KMS-11 (cell line): ENCODE data around the gene SNCB.

ENCODE experiments used
- H2AFZ ChIP-seq: fragments of 200-600 bp; sonication (generic); 2 replicates; pipeline ENCODE4 v1.6.1; 2016; ENCODE audit warnings: antibody characterized with exemption, mixed run types, low read depth
- H3K27ac ChIP-seq: fragments of 200-600 bp; sonication (generic); 2 replicates; pipeline ENCODE4 v1.6.1; 2016; ENCODE audit warnings: mild to moderate bottlenecking, mixed run types
- H3K27me3 ChIP-seq: fragments of 200-600 bp; sonication (generic); 2 replicates; pipeline ENCODE4 v1.6.1; 2017; ENCODE audit warnings: mild to moderate bottlenecking, low read depth, mixed run types, moderate library complexity; ENCODE audit not compliant: insufficient read depth
- H3K36me3 ChIP-seq: fragments of 200-600 bp; sonication (generic); 2 replicates; pipeline ENCODE4 v1.6.1; 2017; ENCODE audit warnings: mild to moderate bottlenecking, mixed run types; ENCODE audit not compliant: insufficient read depth
- H3K4me1 ChIP-seq: fragments of 200-600 bp; sonication (generic); 2 replicates; pipeline ENCODE4 v1.6.1; 2016; ENCODE audit warnings: mild to moderate bottlenecking, low read depth, mixed run types; ENCODE audit not compliant: poor library complexity, severe bottlenecking
- H3K4me2 ChIP-seq: fragments of 200-600 bp; sonication (generic); 2 replicates; pipeline ENCODE4 v1.7.0; 2016; ENCODE audit warnings: mild to moderate bottlenecking, mixed run types
- H3K4me3 ChIP-seq: fragments of 200-600 bp; sonication (generic); IDR thresholded peaks from 2 replicates; pipeline ENCODE4 v1.6.1; 2017; ENCODE audit warnings: low read depth, low read length, mixed read lengths; ENCODE audit not compliant: insufficient read depth
- H3K79me2 ChIP-seq: fragments of 200-600 bp; sonication (generic); 2 replicates; pipeline ENCODE4 v1.6.1; 2016; ENCODE audit warnings: low read depth, mixed run types; ENCODE audit not compliant: insufficient read depth
- H3K9ac ChIP-seq: fragments of 200-600 bp; sonication (generic); 2 replicates; pipeline ENCODE4 v1.6.1; 2016; ENCODE audit warnings: mild to moderate bottlenecking, mixed run types
- H4K20me1 ChIP-seq: fragments of 200-600 bp; sonication (generic); 2 replicates; pipeline ENCODE4 v1.6.1; 2016; ENCODE audit warnings: mild to moderate bottlenecking, mixed run types; ENCODE audit not compliant: insufficient read depth
- CTCF ChIP-seq: fragments of 200-600 bp; sonication (generic); conservative IDR thresholded peaks from 2 replicates; pipeline ENCODE4 v1.6.1; 2017; ENCODE audit warnings: low read depth, mild to moderate bottlenecking, antibody characterized with exemption, low read length, moderate library complexity, mixed read lengths

SNCB gene

GRCh38 chr5:176651472-176651980, 21.2 kb upstream of the SNCB start:
- TF ChIP-seq CTCF: no peak
- Histone ChIP-seq H3K9ac (no peak overlapping the region), H3K27me3 (no peaks in the 10 kb centered on the region), H3K4me2 (no peak overlapping the region), H3K36me3 (no peaks in the 10 kb centered on the region), H4K20me1 (no peaks in the 10 kb centered on the region), H3K4me3 (no peak overlapping the region), H3K27ac (no peak overlapping the region), H2AFZ (no peak overlapping the region), H3K4me1 (peaks cover 14% of the 10 kb centered on the region), H3K79me2 (no peaks in the 10 kb centered on the region)

GRCh38 chr5:176650354-176650884, 20.1 kb upstream of the SNCB start:
- no peak for TF ChIP-seq CTCF

GRCh38 chr5:176648474-176649194, 18.3 kb upstream of the SNCB start:
- Histone ChIP-seq H3K4me3 (no peak overlapping the region), H4K20me1 (no peaks in the 10 kb centered on the region), H3K9ac (no peak overlapping the region), H3K4me1 (peaks cover 15% of the 10 kb centered on the region), H3K4me2 (peak overlapping the region; percentile 42; the same call in 1 of the 2 replicates), H2AFZ (no peak overlapping the region), H3K79me2 (no peaks in the 10 kb centered on the region), H3K36me3 (no peaks in the 10 kb centered on the region), H3K27ac (no peak overlapping the region), H3K27me3 (no peaks in the 10 kb centered on the region)
- TF ChIP-seq CTCF: no peak

More at GRCh38 chr5:176650354-176650884, 20.1 kb upstream of the SNCB start:
- H3K4me2 ChIP-seq: no peak overlapping the region
- no peak overlapping the region for H3K27ac ChIP-seq
- no peaks in the 10 kb centered on the region for H3K27me3 ChIP-seq
- H3K4me1 ChIP-seq: peaks cover 15% of the 10 kb centered on the region
- no peaks in the 10 kb centered on the region for H3K79me2 ChIP-seq
- H3K36me3 ChIP-seq: no peaks in the 10 kb centered on the region
- H2AFZ ChIP-seq: no peak overlapping the region
- H3K9ac ChIP-seq: no peak overlapping the region
- no peak overlapping the region for H3K4me3 ChIP-seq
- no peaks in the 10 kb centered on the region for H4K20me1 ChIP-seq

GRCh38 chr5:176647843-176648473, 17.6 kb upstream of the SNCB start:
- H2AFZ ChIP-seq: peak overlapping the region; percentile 67; the same call in 1 of the 2 replicates
- no peak overlapping the region for H3K27ac ChIP-seq
- no peak for TF ChIP-seq CTCF
- no peaks in the 10 kb centered on the region for H3K79me2 ChIP-seq
- H4K20me1 ChIP-seq: no peaks in the 10 kb centered on the region
- H3K4me1 ChIP-seq: peaks cover 15% of the 10 kb centered on the region
- H3K36me3 ChIP-seq: no peaks in the 10 kb centered on the region
- H3K4me2 ChIP-seq: peak overlapping the region; percentile 42; the same call in 1 of the 2 replicates
- H3K9ac ChIP-seq: peak overlapping the region; percentile 53; the same call in 1 of the 2 replicates
- no peak overlapping the region for H3K4me3 ChIP-seq
- H3K27me3 ChIP-seq: no peaks in the 10 kb centered on the region
